Inflammatory macrophage treated with lipopolysaccharide for 1 hour (primary cell): ENCODE measurements around the gene CNOT1.

Source experiments
- DNase-seq, 2 donors: peaks; one replicate each; pipeline ENCODE4 v3.0.0-alpha.2; 2020 to 2022

CNOT1 gene

GRCh38 chr16:58481226-58481869, 148.3 kb downstream of the CNOT1 start:
- DNase-seq: no peak

GRCh38 chr16:58478427-58478826, 151.2 kb downstream of the CNOT1 start:
- DNase-seq: no peak

- no peak for DNase-seq
Observed at GRCh38 chr16:58476791-58477190, 152.8 kb downstream of the CNOT1 start.

- DNase-seq: no peak
Observed at GRCh38 chr16:58475091-58475619, 154.5 kb downstream of the CNOT1 start.

GRCh38 chr16:58474296-58474695, 155.3 kb downstream of the CNOT1 start:
- no peak for DNase-seq

- no peak for DNase-seq
Observed at GRCh38 chr16:58472827-58473226, 156.8 kb downstream of the CNOT1 start.

- no peak for DNase-seq
Observed at GRCh38 chr16:58472266-58472665, 157.4 kb downstream of the CNOT1 start.

GRCh38 chr16:58471209-58471975, 158.2 kb downstream of the CNOT1 start:
- no peak for DNase-seq
